ENCODE measurements around the gene DPYD. TPM values are rescaled to one million over a fixed set of nuclear protein-coding genes. Genes with fewer than 3 reads are reported as not detected.

DPYD gene
- total RNA-seq, 1 donor from 2014 or later: 8.1 TPM

GRCh38 chr1:97570691-97571090 is 350.1 kb downstream of the DPYD start:
- no peaks in the 10 kb centered on the region for H3K9me3 Mint-ChIP-seq (ENCODE audit: low read depth)
- H3K27me3 Mint-ChIP-seq: no peaks in the 10 kb centered on the region
- TF ChIP-seq CTCF (IDR thresholded peaks at IDR 0.05; ENCODE audit: unreplicated experiment): no peak
- H3K36me3 Mint-ChIP-seq (ENCODE audit: insufficient read depth): no peaks in the 10 kb centered on the region
- no peak for DNase-seq (ENCODE audit: low spot score, unreplicated experiment)
- no peak overlapping the region for H3K27ac Mint-ChIP-seq
- no peak overlapping the region for H3K4me3 Mint-ChIP-seq (ENCODE audit: low read depth)
- H3K4me1 Mint-ChIP-seq (ENCODE audit: low read depth): peaks cover 6% of the 10 kb centered on the region

GRCh38 chr1:97567000-97567749 is 353.7 kb downstream of the DPYD start:
- Mint-ChIP-seq H3K36me3 (ENCODE audit: insufficient read depth) (no peaks in the 10 kb centered on the region), H3K9me3 (ENCODE audit: low read depth) (no peaks in the 10 kb centered on the region), H3K27ac (peak overlapping the region; percentile 20), H3K4me3 (ENCODE audit: low read depth) (no peak overlapping the region), H3K27me3 (no peaks in the 10 kb centered on the region), H3K4me1 (ENCODE audit: low read depth) (peaks cover 6% of the 10 kb centered on the region)
- no peak for DNase-seq (ENCODE audit: low spot score, unreplicated experiment)
- TF ChIP-seq CTCF (IDR thresholded peaks at IDR 0.05; ENCODE audit: unreplicated experiment): no peak

GRCh38 chr1:97565886-97566285 is 354.9 kb downstream of the DPYD start:
- peaks cover 6% of the 10 kb centered on the region for H3K4me1 Mint-ChIP-seq (ENCODE audit: low read depth)
- TF ChIP-seq CTCF (IDR thresholded peaks at IDR 0.05; ENCODE audit: unreplicated experiment): no peak
- no peaks in the 10 kb centered on the region for H3K27me3 Mint-ChIP-seq
- no peak overlapping the region for H3K27ac Mint-ChIP-seq
- no peak for DNase-seq (ENCODE audit: low spot score, unreplicated experiment)
- H3K9me3 Mint-ChIP-seq (ENCODE audit: low read depth): no peaks in the 10 kb centered on the region
- H3K36me3 Mint-ChIP-seq (ENCODE audit: insufficient read depth): no peaks in the 10 kb centered on the region
- no peak overlapping the region for H3K4me3 Mint-ChIP-seq (ENCODE audit: low read depth)

- Mint-ChIP-seq H3K36me3 (ENCODE audit: insufficient read depth) (no peaks in the 10 kb centered on the region), H3K27me3 (no peaks in the 10 kb centered on the region), H3K4me1 (ENCODE audit: low read depth) (peaks cover 6% of the 10 kb centered on the region), H3K27ac (no peak overlapping the region), H3K4me3 (ENCODE audit: low read depth) (no peak overlapping the region), H3K9me3 (ENCODE audit: low read depth) (no peaks in the 10 kb centered on the region)
- no peak for DNase-seq (ENCODE audit: low spot score, unreplicated experiment)
- TF ChIP-seq CTCF (IDR thresholded peaks at IDR 0.05; ENCODE audit: unreplicated experiment): no peak
Observed at GRCh38 chr1:97563926-97564325, 356.9 kb downstream of the DPYD start.

GRCh38 chr1:97562081-97562480 is 358.8 kb downstream of the DPYD start:
- Mint-ChIP-seq H3K9me3 (ENCODE audit: low read depth) (no peaks in the 10 kb centered on the region), H3K4me1 (ENCODE audit: low read depth) (peaks cover 1% of the 10 kb centered on the region), H3K27me3 (no peaks in the 10 kb centered on the region), H3K27ac (no peak overlapping the region), H3K4me3 (ENCODE audit: low read depth) (no peak overlapping the region), H3K36me3 (ENCODE audit: insufficient read depth) (no peaks in the 10 kb centered on the region)
- TF ChIP-seq CTCF (IDR thresholded peaks at IDR 0.05; ENCODE audit: unreplicated experiment): no peak
- DNase-seq (ENCODE audit: low spot score, unreplicated experiment): no peak
